Glutamatergic neuron (in vitro differentiated cells): ENCODE data around the gene SLC4A4. TPM values are rescaled to one million over a fixed set of nuclear protein-coding genes. Genes with fewer than 3 reads are reported as not detected.

Experiments
- DNase-seq: peaks from one replicate; pipeline ENCODE4 v3.0.0; 2022
- H3K27ac Mint-ChIP-seq: one replicate; pipeline ENCODE4 v1.8.0; 2020; ENCODE audit warnings: mild to moderate bottlenecking, mixed read lengths, inconsistent platforms; ENCODE audit not compliant: unreplicated experiment
- H3K27me3 Mint-ChIP-seq: one replicate; pipeline ENCODE4 v1.8.0; 2020; ENCODE audit warnings: mild to moderate bottlenecking, moderate library complexity, mixed read lengths, inconsistent platforms; ENCODE audit not compliant: unreplicated experiment
- H3K36me3 Mint-ChIP-seq: one replicate; pipeline ENCODE4 v1.8.0; 2020; ENCODE audit warnings: mild to moderate bottlenecking, mixed read lengths, inconsistent platforms; ENCODE audit not compliant: unreplicated experiment
- H3K4me1 Mint-ChIP-seq: one replicate; pipeline ENCODE4 v1.8.0; 2020; ENCODE audit warnings: mild to moderate bottlenecking, low read depth, mixed read lengths, inconsistent platforms; ENCODE audit not compliant: unreplicated experiment
- H3K4me3 Mint-ChIP-seq: one replicate; pipeline ENCODE4 v1.8.0; 2020; ENCODE audit warnings: mild to moderate bottlenecking, mixed read lengths, inconsistent platforms; ENCODE audit not compliant: unreplicated experiment
- H3K9me3 Mint-ChIP-seq: one replicate; pipeline ENCODE4 v1.8.0; 2020; ENCODE audit warnings: mild to moderate bottlenecking, moderate library complexity, mixed read lengths, inconsistent platforms; ENCODE audit not compliant: unreplicated experiment
- CTCF ChIP-seq: fragments of 200-600 bp; sonication (generic); IDR thresholded peaks from one replicate; pipeline ENCODE4 v1.5.0; 2021; ENCODE audit not compliant: partially characterized antibody, unreplicated experiment
- total RNA-seq: library from RNA; stranded (reverse); fragmentation: NEBNext Ultra II Directional; extraction: Animal tissue kit (Norgen Biotek cat#: 25700); gene quantifications from one replicate; pipeline ENCODE4 v1.2.1, GENCODE V29; 2021; ENCODE audit not compliant: unreplicated experiment

SLC4A4 gene
- total RNA-seq, 1 donor from 2014 or later = 0.86 TPM

- Mint-ChIP-seq H3K27me3 (no peaks in the 10 kb centered on the region), H3K4me1 (no peaks in the 10 kb centered on the region), H3K27ac (no peak overlapping the region), H3K9me3 (peaks cover 3% of the 10 kb centered on the region), H3K4me3 (no peak overlapping the region), H3K36me3 (no peaks in the 10 kb centered on the region)
- no peak for DNase-seq
- no peak for TF ChIP-seq CTCF
Observed at GRCh38 chr4:71607109-71607508, 268.3 kb downstream of the SLC4A4 start.

GRCh38 chr4:71607780-71608677 lies 269.2 kb downstream of the SLC4A4 start:
- no peak for TF ChIP-seq CTCF
- no peaks in the 10 kb centered on the region for H3K4me1 Mint-ChIP-seq
- H3K27ac Mint-ChIP-seq = no peak overlapping the region
- no peak for DNase-seq
- peaks cover 3% of the 10 kb centered on the region for H3K9me3 Mint-ChIP-seq
- H3K27me3 Mint-ChIP-seq = no peaks in the 10 kb centered on the region
- H3K36me3 Mint-ChIP-seq = no peaks in the 10 kb centered on the region
- H3K4me3 Mint-ChIP-seq = no peak overlapping the region

- no peaks in the 10 kb centered on the region for H3K27me3 Mint-ChIP-seq
- DNase-seq = no peak
- no peaks in the 10 kb centered on the region for H3K4me1 Mint-ChIP-seq
- no peak for TF ChIP-seq CTCF
- no peak overlapping the region for H3K4me3 Mint-ChIP-seq
- H3K9me3 Mint-ChIP-seq = peaks cover 3% of the 10 kb centered on the region
- H3K27ac Mint-ChIP-seq = no peak overlapping the region
- H3K36me3 Mint-ChIP-seq = no peaks in the 10 kb centered on the region
Observed at GRCh38 chr4:71608678-71609071, 269.9 kb downstream of the SLC4A4 start.

GRCh38 chr4:71609167-71609566 lies 270.3 kb downstream of the SLC4A4 start:
- Mint-ChIP-seq H3K27ac (no peak overlapping the region), H3K4me1 (no peaks in the 10 kb centered on the region), H3K36me3 (no peaks in the 10 kb centered on the region), H3K4me3 (no peak overlapping the region), H3K27me3 (no peaks in the 10 kb centered on the region), H3K9me3 (peaks cover 3% of the 10 kb centered on the region)
- no peak for DNase-seq
- TF ChIP-seq CTCF = no peak

- no peak overlapping the region for H3K4me3 Mint-ChIP-seq
- no peaks in the 10 kb centered on the region for H3K27me3 Mint-ChIP-seq
- DNase-seq = no peak
- H3K4me1 Mint-ChIP-seq = no peaks in the 10 kb centered on the region
- TF ChIP-seq CTCF = no peak
- H3K9me3 Mint-ChIP-seq = peaks cover 3% of the 10 kb centered on the region
- H3K27ac Mint-ChIP-seq = no peak overlapping the region
- no peaks in the 10 kb centered on the region for H3K36me3 Mint-ChIP-seq
Observed at GRCh38 chr4:71609651-71610050, 270.8 kb downstream of the SLC4A4 start.
